SK-N-SH (cell line): ENCODE measurements around the gene CNTLN. TPM values are rescaled to one million over a fixed set of nuclear protein-coding genes. Genes with fewer than 3 reads are reported as not detected.

Experiments
- CTCF ChIA-PET: fragments of 300-600, 350-600 bp; formaldehyde crosslinking; extraction: SDS; loops from one replicate; lab custom pipeline; 2021; lab: Yijun Ruan, JAX
- POLR2A ChIA-PET: fragments of 350-600 bp; sonication (Branson Sonifier 250); formaldehyde crosslinking; extraction: SDS; loops from one replicate; lab custom pipeline; 2020; ENCODE audit warnings: antibody characterized with exemption, inconsistent platforms; lab: Yijun Ruan, JAX
- DNase-seq: peaks from one replicate; pipeline ENCODE4 v3.0.0; 2012
- H2AFZ ChIP-seq: fragments of 200-600 bp; sonication (generic); 2 replicates; pipeline ENCODE4 v1.8.1; 2016; ENCODE audit warnings: antibody characterized with exemption, mild to moderate bottlenecking, low read depth
- H3F3A ChIP-seq: fragments of 200-600 bp; sonication (generic); replicated peaks from 2 replicates; pipeline ENCODE3; 2016; ENCODE audit warnings: antibody characterized with exemption, mild to moderate bottlenecking; ENCODE audit not compliant: insufficient read depth
- H3K27ac ChIP-seq, 2 experiments: fragments of 200-500 bp in 1 of 2; fragments of 200-600 bp in 1 of 2; sonication (Bioruptor generic) in 1 of 2; sonication (generic), shearing (Covaris generic) in 1 of 2; 2 replicates each; pipeline versions ENCODE4 v1.5.1 to v1.6.1; 2014 to 2016; ENCODE audit warnings: low read depth in 2 of 2, inconsistent platforms in 1 of 2, low read length in 1 of 2, mild to moderate bottlenecking in 1 of 2, mixed read lengths in 1 of 2
- H3K27me3 ChIP-seq: fragments of 200-600 bp; sonication (generic), shearing (Covaris generic); 2 replicates; pipeline ENCODE4 v1.6.1; 2016; ENCODE audit warnings: mixed run types; ENCODE audit not compliant: insufficient read depth
- H3K36me3 ChIP-seq, 2 experiments: fragments of 200-500 bp in 1 of 2; fragments of 200-600 bp in 1 of 2; sonication (Bioruptor generic) in 1 of 2; sonication (generic) in 1 of 2; replicated peaks in 1 of 2; 2 replicates each; pipeline versions ENCODE3 to v1.5.1; 2014 to 2016; ENCODE audit warnings: low read length in 1 of 2, mild to moderate bottlenecking in 1 of 2; ENCODE audit not compliant: insufficient read depth in 2 of 2, control insufficient read depth in 1 of 2
- H3K4me1 ChIP-seq, 2 experiments: fragments of 200-500 bp in 1 of 2; fragments of 200-600 bp in 1 of 2; sonication (Bioruptor generic) in 1 of 2; sonication (generic), shearing (Covaris generic) in 1 of 2; 2 replicates each; pipeline versions ENCODE4 v1.5.1 to v1.6.1; 2014 to 2016; ENCODE audit warnings: low read depth in 1 of 2, low read length in 1 of 2, mixed run types in 1 of 2; ENCODE audit not compliant: insufficient read depth in 2 of 2, control insufficient read depth in 1 of 2
- H3K4me2 ChIP-seq: fragments of 200-600 bp; sonication (generic), shearing (Covaris generic); 2 replicates; pipeline ENCODE4 v1.6.1; 2017; ENCODE audit warnings: mixed run types
- H3K4me3 ChIP-seq, 2 experiments: fragments of 200-500 bp in 1 of 2; fragments of 200-600 bp in 1 of 2; sonication (Bioruptor generic) in 1 of 2; sonication (generic), shearing (Covaris generic) in 1 of 2; 2 replicates each; pipeline versions ENCODE4 v1.5.1 to v1.8.1; 2014 to 2016; ENCODE audit warnings: low read depth in 2 of 2, inconsistent platforms in 1 of 2, low read length in 1 of 2, mild to moderate bottlenecking in 1 of 2, mixed read lengths in 1 of 2, moderate library complexity in 1 of 2
- H3K79me2 ChIP-seq: fragments of 200-600 bp; sonication (generic); 2 replicates; pipeline ENCODE4 v1.8.1; 2017; ENCODE audit warnings: mild to moderate bottlenecking; ENCODE audit not compliant: insufficient read depth
- H3K9ac ChIP-seq: fragments of 200-600 bp; sonication (generic); 2 replicates; pipeline ENCODE4 v1.6.1; 2017; ENCODE audit warnings: mixed run types
- H3K9me2 ChIP-seq: fragments of 200-600 bp; sonication (generic); 2 replicates; pipeline ENCODE4 v1.6.1; 2017; ENCODE audit warnings: mixed run types
- H3K9me3 ChIP-seq: fragments of 200-600 bp; sonication (generic); 2 replicates; pipeline ENCODE4 v1.6.1; 2017; ENCODE audit warnings: mixed run types, mild to moderate bottlenecking, moderate library complexity
- H4K20me1 ChIP-seq: fragments of 200-600 bp; sonication (generic); 2 replicates; pipeline ENCODE4 v1.6.1; 2017; ENCODE audit warnings: mild to moderate bottlenecking, mixed run types; ENCODE audit not compliant: insufficient read depth
- CHD2 ChIP-seq: fragments of 150-350 bp; IDR thresholded peaks from 2 replicates; pipeline ENCODE4 v1.6.1; 2018; ENCODE audit warnings: low read length; ENCODE audit not compliant: partially characterized antibody
- ELF1 ChIP-seq: IDR thresholded peaks from 2 replicates; pipeline ENCODE4 v1.4.0; 2012
- EP300 ChIP-seq, 2 experiments: IDR thresholded peaks; 2 replicates each; pipeline versions ENCODE4 v1.4.0 to v1.6.1; 2012; ENCODE audit warnings: borderline replicate concordance in 1 of 2, low read depth in 1 of 2, low read length in 1 of 2
- FOXM1 ChIP-seq: IDR thresholded peaks from 2 replicates; pipeline ENCODE4 v1.4.0; 2012; ENCODE audit warnings: low read depth, mild to moderate bottlenecking
- GABPA ChIP-seq: IDR thresholded peaks from 2 replicates; pipeline ENCODE4 v1.4.0; 2012; ENCODE audit warnings: low read depth, mild to moderate bottlenecking
- GATA2 ChIP-seq: sonication (generic); formaldehyde crosslinking; IDR thresholded peaks from 2 replicates; pipeline ENCODE4 v1.5.0; 2020; ENCODE audit warnings: mild to moderate bottlenecking, missing genetic modification reagents
- JUND ChIP-seq: IDR thresholded peaks from 2 replicates; pipeline ENCODE4 v1.4.0; 2012
- NFIC ChIP-seq: IDR thresholded peaks from 2 replicates; pipeline ENCODE4 v1.4.0; 2012; ENCODE audit warnings: borderline replicate concordance
- NRF1 ChIP-seq: IDR thresholded peaks from 2 replicates; pipeline ENCODE4 v1.6.1; 2012; ENCODE audit warnings: low read depth, mild to moderate bottlenecking, low read length
- POLR2AphosphoS5 ChIP-seq: IDR thresholded peaks from 2 replicates; pipeline ENCODE4 v1.6.1; 2012; ENCODE audit warnings: low read depth, low read length
- RAD21 ChIP-seq: IDR thresholded peaks from 2 replicates; pipeline ENCODE4 v1.6.1; 2012; ENCODE audit warnings: mild to moderate bottlenecking, low read length
- RXRA ChIP-seq: IDR thresholded peaks from 2 replicates; pipeline ENCODE4 v1.4.0; 2012; ENCODE audit warnings: low read depth, mild to moderate bottlenecking, borderline replicate concordance
- TEAD4 ChIP-seq: IDR thresholded peaks from 2 replicates; pipeline ENCODE4 v1.4.0; 2012; ENCODE audit warnings: mild to moderate bottlenecking, borderline replicate concordance; ENCODE audit not compliant: insufficient read depth
- USF1 ChIP-seq: IDR thresholded peaks from 2 replicates; pipeline ENCODE4 v1.4.0; 2012; ENCODE audit warnings: low read depth, borderline replicate concordance
- WGBS: methylation state at CpG from one replicate; pipeline ENCODE4 v1.1.6; 2017; ENCODE audit warnings: low lambda C conversion rate; 5-methylcytosine and 5-hydroxymethylcytosine counted together
- polyA plus RNA-seq, 3 experiments: library from polyadenylated mRNA; depleted of rRNA; stranded (reverse); fragments of >200 nt; gene quantifications; 2 replicates each; pipeline ENCODE4 v1.2.3, GENCODE V29; 2012
- TF ChIP-seq, protein P1 (sequence below): fragments of 150-350 bp; IDR thresholded peaks from 2 replicates; pipeline ENCODE4 v1.6.1; 2017; ENCODE audit warnings: antibody characterized with exemption, low read length, low read depth, borderline replicate concordance

The CNTLN gene
- polyA plus RNA-seq, 1 of the 3 experiments (the other 2 are of a cell fraction), result 2.5 TPM

GRCh38 chr9:17204611-17205152, 69.8 kb downstream of the CNTLN start:
- Histone ChIP-seq H3F3A (no peaks in the 10 kb centered on the region), H3K4me1 (peaks cover 0 to 10% of the 10 kb centered on the region in 2 experiments; a peak in 1 of 4 replicates), H3K4me2 (no peak overlapping the region), H3K9me3 (peaks cover 9% of the 10 kb centered on the region; the same call in 1 of the 2 replicates), H3K4me3 (no peak overlapping the region), H2AFZ (no peak overlapping the region), H3K27ac (no peak overlapping the region), H3K79me2 (peaks cover 44% of the 10 kb centered on the region; the same call in 1 of the 2 replicates), H3K9me2 (no peaks in the 10 kb centered on the region), H3K36me3 (no peaks in the 10 kb centered on the region), H3K9ac (no peak overlapping the region), H4K20me1 (no peaks in the 10 kb centered on the region), H3K27me3 (no peaks in the 10 kb centered on the region)
- ChIA-PET POLR2A (no interaction called here), CTCF (interaction anchor here (1.1 kb wide), 1 partner anchor 142 kb away, joined by 3 read pairs; no protein-coding TSS in a partner anchor)
- no peak for DNase-seq
- WGBS, result 78% methylated on average over 8 of the region's 8 CpGs
- TF ChIP-seq GATA2 (CRISPR knock-in tag), result no peak
- no peak for TF ChIP-seq RAD21
- no peak for TF ChIP-seq GABPA
- TF ChIP-seq FOXM1, result no peak
- no peak for TF ChIP-seq NRF1
- no peak for TF ChIP-seq JUND
- no peak for TF ChIP-seq ELF1
- TF ChIP-seq CHD2, result no peak
- no peak for TF ChIP-seq EP300 (IDR thresholded peaks at IDR 0.05; ENCODE audit: borderline replicate concordance in 1 of 2, low read depth in 1 of 2, low read length in 1 of 2)
- no peak for TF ChIP-seq NFIC

DNA sequence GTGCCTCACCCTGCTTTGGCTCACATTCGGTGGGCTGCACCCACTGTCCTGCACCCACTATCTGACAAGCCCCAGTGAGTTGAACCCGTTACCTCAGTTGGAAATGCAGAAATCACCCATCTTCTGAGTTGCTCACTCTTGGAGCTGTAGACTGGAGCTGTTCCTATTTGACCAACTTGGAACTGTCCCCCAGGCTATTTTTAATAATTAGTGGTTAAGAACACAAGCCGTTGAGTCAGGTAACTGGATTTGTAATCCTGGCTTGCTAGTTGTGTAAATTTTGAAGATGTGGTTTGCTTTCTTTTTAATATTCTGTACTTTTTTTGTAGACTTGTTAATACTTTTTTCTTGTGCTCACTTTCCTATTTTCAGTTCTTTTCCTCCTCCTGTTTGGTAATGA, 81.2 kb downstream of the CNTLN start:
- DNase-seq, result no peak
- CTCF ChIA-PET, result interaction anchor here (1.3 kb wide), 1 partner anchor 245 kb away, joined by 3 read pairs; no protein-coding TSS in a partner anchor
- no peaks in the 10 kb centered on the region; the same call in 1 of the 2 replicates for H3K9me2 ChIP-seq

More for the DNA sequence above, 81.2 kb downstream of the CNTLN start:
- no peak for TF ChIP-seq USF1
- TF ChIP-seq ELF1, result no peak
- no peak for TF ChIP-seq TEAD4
- no peak for TF ChIP-seq RXRA
- TF ChIP-seq POLR2AphosphoS5, result no peak
- TF ChIP-seq, protein P1, sequence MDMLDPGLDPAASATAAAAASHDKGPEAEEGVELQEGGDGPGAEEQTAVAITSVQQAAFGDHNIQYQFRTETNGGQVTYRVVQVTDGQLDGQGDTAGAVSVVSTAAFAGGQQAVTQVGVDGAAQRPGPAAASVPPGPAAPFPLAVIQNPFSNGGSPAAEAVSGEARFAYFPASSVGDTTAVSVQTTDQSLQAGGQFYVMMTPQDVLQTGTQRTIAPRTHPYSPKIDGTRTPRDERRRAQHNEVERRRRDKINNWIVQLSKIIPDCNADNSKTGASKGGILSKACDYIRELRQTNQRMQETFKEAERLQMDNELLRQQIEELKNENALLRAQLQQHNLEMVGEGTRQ, result no peak
- H3K27me3 ChIP-seq, result no peaks in the 10 kb centered on the region
- H3K9me3 ChIP-seq, result no peaks in the 10 kb centered on the region
- H2AFZ ChIP-seq, result no peak overlapping the region
- H3K4me3 ChIP-seq, result no peak overlapping the region
- peaks cover 0 to 8% of the 10 kb centered on the region in 2 experiments; a peak in 2 of 4 replicates for H3K4me1 ChIP-seq
- H3K27ac ChIP-seq, result no peak overlapping the region
- WGBS, result 81% methylated on average over 3 of the region's 3 CpGs
- no peak overlapping the region for H3K4me2 ChIP-seq
- no peak overlapping the region for H3K9ac ChIP-seq
- H3K79me2 ChIP-seq, result peaks cover 29% of the 10 kb centered on the region
- no peaks in the 10 kb centered on the region for H3K36me3 ChIP-seq
- peaks cover 4% of the 10 kb centered on the region for H3F3A ChIP-seq
- no peaks in the 10 kb centered on the region for H4K20me1 ChIP-seq
- POLR2A ChIA-PET, result no interaction called here
